ENCODE data around the gene TXNDC8. TPM values are rescaled to one million over a fixed set of nuclear protein-coding genes. Genes with fewer than 3 reads are reported as not detected.

Gene TXNDC8
- total RNA-seq, 1 donor, result not detected

DNA sequence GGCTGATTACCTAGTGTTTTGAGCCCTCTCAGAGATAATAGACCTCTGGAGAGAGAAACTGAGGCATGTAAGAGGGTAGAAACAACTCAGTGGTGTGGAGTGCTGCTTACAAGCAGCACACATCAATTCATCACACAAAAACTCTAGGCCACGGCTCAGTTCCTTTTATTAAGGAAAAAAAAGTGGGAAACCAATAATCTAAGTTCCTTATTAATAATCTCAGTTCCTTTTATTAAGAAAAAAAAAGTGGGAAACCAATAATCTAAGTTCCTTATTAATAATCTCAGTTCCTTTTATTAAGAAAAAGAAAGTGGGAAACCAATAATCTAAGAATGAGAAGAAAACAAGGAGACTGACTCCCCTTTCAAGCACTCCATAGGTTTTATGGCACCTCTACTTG is 28.0 kb downstream of the TXNDC8 start:
- Histone ChIP-seq H3K4me1 (ENCODE audit: insufficient read depth, low read length) (peaks cover 20% of the 10 kb centered on the region), H3K9me3 (ENCODE audit: low read depth, low read length) (no peaks in the 10 kb centered on the region), H3K4me3 (ENCODE audit: low read length) (no peak overlapping the region)

DNA sequence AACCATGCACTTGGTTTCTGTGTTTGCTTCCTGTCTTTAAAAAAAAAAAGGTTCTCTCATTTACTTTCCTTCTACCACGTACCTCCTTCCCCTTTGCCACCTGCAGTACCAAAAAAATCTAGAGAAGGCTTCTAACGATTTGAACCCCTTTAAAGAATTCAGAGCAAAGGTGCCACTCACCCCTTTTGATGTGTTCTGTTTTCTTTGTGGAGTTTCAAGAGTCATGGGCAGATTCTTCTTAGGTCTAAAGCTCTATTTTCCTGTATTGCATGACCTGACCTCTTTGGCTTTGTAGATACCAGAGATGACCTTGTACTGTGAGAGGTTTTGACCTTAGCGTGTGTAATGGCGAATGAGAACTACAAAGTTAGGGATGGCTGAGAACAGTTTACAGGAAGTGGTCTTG is 29.0 kb downstream of the TXNDC8 start:
- H3K27me3 ChIP-seq (ENCODE audit: insufficient read depth, low read length), result no peaks in the 10 kb centered on the region
- H3K9me3 ChIP-seq (ENCODE audit: low read depth, low read length), result no peaks in the 10 kb centered on the region
- peaks cover 20% of the 10 kb centered on the region for H3K4me1 ChIP-seq (ENCODE audit: insufficient read depth, low read length)
- H3K4me3 ChIP-seq (ENCODE audit: low read length), result no peak overlapping the region

More for the DNA sequence above, 28.0 kb downstream of the TXNDC8 start:
- H3K27me3 ChIP-seq (ENCODE audit: insufficient read depth, low read length), result no peaks in the 10 kb centered on the region

DNA sequence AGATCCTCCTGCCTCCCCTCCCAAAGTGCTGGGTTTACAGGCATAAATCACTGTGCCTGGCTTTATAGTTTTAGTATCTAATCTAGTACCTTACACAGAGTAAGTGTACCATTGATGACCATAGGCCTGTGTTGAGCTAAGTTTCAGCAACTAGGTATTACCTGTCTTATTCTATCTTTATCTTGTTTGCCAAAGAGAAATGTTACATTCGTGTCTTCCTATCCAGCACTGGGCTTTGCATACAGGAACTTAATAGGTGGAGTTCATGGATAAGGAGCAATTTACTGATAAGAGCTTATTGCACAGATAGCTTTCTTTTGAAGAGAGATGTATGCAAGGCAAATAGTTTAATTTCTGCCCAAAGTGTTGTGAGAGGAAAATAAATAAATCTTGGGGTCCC is 30.5 kb downstream of the TXNDC8 start:
- H3K4me3 ChIP-seq (ENCODE audit: low read length), result no peak overlapping the region
- peaks cover 33% of the 10 kb centered on the region for H3K4me1 ChIP-seq (ENCODE audit: insufficient read depth, low read length)
- no peaks in the 10 kb centered on the region for H3K27me3 ChIP-seq (ENCODE audit: insufficient read depth, low read length)
- no peaks in the 10 kb centered on the region for H3K9me3 ChIP-seq (ENCODE audit: low read depth, low read length)

GRCh38 chr9:110303133-110303532 is 34.5 kb downstream of the TXNDC8 start:
- no peak overlapping the region for H3K4me3 ChIP-seq (ENCODE audit: low read length)
- H3K4me1 ChIP-seq (ENCODE audit: insufficient read depth, low read length), result peaks cover 19% of the 10 kb centered on the region
- H3K27me3 ChIP-seq (ENCODE audit: insufficient read depth, low read length), result no peaks in the 10 kb centered on the region
- H3K9me3 ChIP-seq (ENCODE audit: low read depth, low read length), result no peaks in the 10 kb centered on the region

DNA sequence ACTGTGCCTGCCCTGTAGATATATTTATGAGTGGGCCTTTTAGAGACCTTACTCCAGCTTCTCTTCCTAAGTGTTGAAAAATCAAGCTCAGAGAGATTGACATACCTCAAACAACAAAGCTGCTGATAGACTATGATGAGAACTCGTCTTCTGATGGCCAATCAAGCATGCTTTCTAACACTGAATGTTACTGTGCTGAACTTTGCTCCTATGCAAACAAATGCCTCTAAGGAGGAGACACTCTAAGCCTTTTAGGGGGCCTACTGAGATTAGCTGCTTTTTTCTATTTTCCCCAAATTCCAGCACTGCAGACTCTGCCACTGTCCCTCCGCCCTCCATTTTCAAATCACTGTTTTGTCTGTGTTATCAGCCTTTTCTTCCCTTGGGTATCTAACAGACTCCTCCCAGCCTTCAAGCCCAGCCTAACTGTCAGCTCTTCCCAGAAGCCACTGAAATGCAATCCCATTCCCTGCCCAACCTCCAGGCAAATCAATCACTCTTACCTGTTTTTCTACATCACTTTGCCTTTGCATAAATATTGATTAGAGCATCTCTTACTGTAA is 39.5 kb downstream of the TXNDC8 start:
- Histone ChIP-seq H3K4me3 (ENCODE audit: low read length) (no peak overlapping the region), H3K4me1 (ENCODE audit: insufficient read depth, low read length) (peaks cover 10% of the 10 kb centered on the region), H3K27me3 (ENCODE audit: insufficient read depth, low read length) (no peaks in the 10 kb centered on the region), H3K9me3 (ENCODE audit: low read depth, low read length) (no peaks in the 10 kb centered on the region)

DNA sequence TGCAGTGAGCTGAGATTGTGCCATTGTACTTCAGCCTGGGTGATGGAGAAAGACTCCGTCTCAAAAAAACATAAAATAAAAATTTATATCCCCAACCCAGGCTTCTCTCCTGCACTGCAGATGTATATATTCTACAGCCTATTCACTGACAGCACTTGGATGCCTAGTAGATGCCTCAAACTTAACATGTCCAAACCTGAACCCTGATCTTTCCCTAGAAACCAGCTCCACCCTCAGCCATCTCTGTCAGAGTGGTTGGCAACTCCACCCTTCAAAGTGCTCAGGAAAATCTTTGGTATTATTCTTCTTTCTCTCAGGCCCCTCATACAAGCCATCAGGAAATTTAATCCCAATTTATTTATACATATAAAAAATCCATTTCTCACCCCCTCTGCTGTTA is 44.4 kb downstream of the TXNDC8 start:
- H3K27me3 ChIP-seq (ENCODE audit: insufficient read depth, low read length), result no peaks in the 10 kb centered on the region
- H3K4me3 ChIP-seq (ENCODE audit: low read length), result no peak overlapping the region
- H3K4me1 ChIP-seq (ENCODE audit: insufficient read depth, low read length), result no peaks in the 10 kb centered on the region
- H3K9me3 ChIP-seq (ENCODE audit: low read depth, low read length), result no peaks in the 10 kb centered on the region

- H3K27me3 ChIP-seq (ENCODE audit: insufficient read depth, low read length), result no peaks in the 10 kb centered on the region
- no peak overlapping the region for H3K4me3 ChIP-seq (ENCODE audit: low read length)
- no peaks in the 10 kb centered on the region for H3K9me3 ChIP-seq (ENCODE audit: low read depth, low read length)
- H3K4me1 ChIP-seq (ENCODE audit: insufficient read depth, low read length), result no peaks in the 10 kb centered on the region
These were observed 45.6 kb downstream of the TXNDC8 start for GRCh38 chr9:110291921-110292557.

- Histone ChIP-seq H3K4me1 (ENCODE audit: insufficient read depth, low read length) (no peaks in the 10 kb centered on the region), H3K27me3 (ENCODE audit: insufficient read depth, low read length) (no peaks in the 10 kb centered on the region), H3K9me3 (ENCODE audit: low read depth, low read length) (no peaks in the 10 kb centered on the region), H3K4me3 (ENCODE audit: low read length) (no peak overlapping the region)
These were observed 47.7 kb downstream of the TXNDC8 start for GRCh38 chr9:110290001-110290400.

DNA sequence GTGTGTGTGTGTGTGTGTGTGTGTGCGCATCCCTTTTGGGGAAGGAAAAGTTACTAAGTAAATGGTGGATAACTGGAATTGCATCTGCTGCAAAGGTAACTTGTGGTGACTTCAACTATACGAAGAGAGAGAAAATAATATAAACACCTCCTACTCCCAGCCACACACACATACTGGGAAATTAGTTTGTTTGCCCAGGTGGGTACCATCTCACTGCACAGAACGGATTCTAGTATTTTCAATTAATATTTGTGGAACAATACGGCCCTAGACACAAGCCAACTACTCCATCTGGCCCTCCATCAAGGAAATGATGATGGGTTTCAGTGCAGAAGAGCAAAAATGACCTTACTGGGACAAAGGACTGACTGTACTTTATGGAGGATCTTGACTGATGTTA is 49.2 kb downstream of the TXNDC8 start:
- Histone ChIP-seq H3K9me3 (ENCODE audit: low read depth, low read length) (no peaks in the 10 kb centered on the region), H3K27me3 (ENCODE audit: insufficient read depth, low read length) (no peaks in the 10 kb centered on the region), H3K4me3 (ENCODE audit: low read length) (no peak overlapping the region), H3K4me1 (ENCODE audit: insufficient read depth, low read length) (no peaks in the 10 kb centered on the region)

DNA sequence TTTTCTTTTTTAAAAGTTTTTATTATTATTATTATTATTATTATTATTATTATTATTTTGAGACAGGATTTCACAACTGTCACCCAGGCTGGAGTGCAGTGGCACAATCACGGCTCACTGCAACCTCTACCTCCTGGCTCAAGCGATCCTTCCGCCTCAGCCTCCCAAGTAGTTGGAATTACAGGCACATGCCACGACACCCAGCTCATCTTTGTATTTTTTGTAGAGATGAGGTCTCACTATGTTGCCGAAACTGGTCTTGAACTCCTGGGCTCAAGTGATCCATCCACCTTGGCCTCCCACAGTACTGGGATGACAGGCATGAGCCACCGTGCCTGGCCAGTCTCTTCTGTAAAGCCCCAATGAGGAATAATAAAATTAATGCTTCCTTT is 50.4 kb downstream of the TXNDC8 start:
- Histone ChIP-seq H3K4me3 (ENCODE audit: low read length) (no peak overlapping the region), H3K27me3 (ENCODE audit: insufficient read depth, low read length) (no peaks in the 10 kb centered on the region), H3K4me1 (ENCODE audit: insufficient read depth, low read length) (peaks cover 5% of the 10 kb centered on the region), H3K9me3 (ENCODE audit: low read depth, low read length) (no peaks in the 10 kb centered on the region)

- Histone ChIP-seq H3K27me3 (ENCODE audit: insufficient read depth, low read length) (no peaks in the 10 kb centered on the region), H3K9me3 (ENCODE audit: low read depth, low read length) (no peaks in the 10 kb centered on the region), H3K4me1 (ENCODE audit: insufficient read depth, low read length) (peaks cover 9% of the 10 kb centered on the region), H3K4me3 (ENCODE audit: low read length) (no peak overlapping the region)
These were observed 53.3 kb downstream of the TXNDC8 start for GRCh38 chr9:110284211-110284844.

GRCh38 chr9:110283751-110284150 is 53.9 kb downstream of the TXNDC8 start:
- Histone ChIP-seq H3K9me3 (ENCODE audit: low read depth, low read length) (no peaks in the 10 kb centered on the region), H3K27me3 (ENCODE audit: insufficient read depth, low read length) (no peaks in the 10 kb centered on the region), H3K4me1 (ENCODE audit: insufficient read depth, low read length) (peaks cover 9% of the 10 kb centered on the region), H3K4me3 (ENCODE audit: low read length) (no peak overlapping the region)

DNA sequence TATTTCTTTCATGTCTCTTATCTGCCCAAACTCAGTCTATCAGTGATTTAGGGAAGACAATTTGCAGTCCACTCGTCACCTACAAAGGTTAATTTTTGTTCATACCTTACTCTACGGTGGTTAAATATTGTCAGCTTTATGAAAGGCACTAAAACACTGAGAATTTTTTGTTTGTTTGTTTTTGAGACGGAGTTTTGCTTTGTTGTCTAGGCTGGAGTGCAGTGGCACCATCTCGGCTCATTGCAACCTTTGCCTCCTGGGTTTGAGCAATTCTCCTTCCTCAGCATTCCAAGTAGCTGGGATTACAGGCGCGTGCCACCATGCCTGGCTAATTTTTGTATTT is 55.0 kb downstream of the TXNDC8 start:
- Histone ChIP-seq H3K9me3 (ENCODE audit: low read depth, low read length) (no peaks in the 10 kb centered on the region), H3K4me3 (ENCODE audit: low read length) (no peak overlapping the region)

GRCh38 chr9:110282018-110282738 is 55.5 kb downstream of the TXNDC8 start:
- H3K9me3 ChIP-seq (ENCODE audit: low read depth, low read length), result no peaks in the 10 kb centered on the region
- H3K4me1 ChIP-seq (ENCODE audit: insufficient read depth, low read length), result peaks cover 9% of the 10 kb centered on the region
- H3K27me3 ChIP-seq (ENCODE audit: insufficient read depth, low read length), result no peaks in the 10 kb centered on the region
- no peak overlapping the region for H3K4me3 ChIP-seq (ENCODE audit: low read length)

More for the DNA sequence above, 55.0 kb downstream of the TXNDC8 start:
- H3K27me3 ChIP-seq (ENCODE audit: insufficient read depth, low read length), result no peaks in the 10 kb centered on the region
- H3K4me1 ChIP-seq (ENCODE audit: insufficient read depth, low read length), result peaks cover 9% of the 10 kb centered on the region

- no peaks in the 10 kb centered on the region for H3K27me3 ChIP-seq (ENCODE audit: insufficient read depth, low read length)
- H3K4me3 ChIP-seq (ENCODE audit: low read length), result no peak overlapping the region
These were observed 59.5 kb downstream of the TXNDC8 start for GRCh38 chr9:110278080-110278707.

More at GRCh38 chr9:110278080-110278707, 59.5 kb downstream of the TXNDC8 start:
- Histone ChIP-seq H3K4me1 (ENCODE audit: insufficient read depth, low read length) (peaks cover 9% of the 10 kb centered on the region), H3K9me3 (ENCODE audit: low read depth, low read length) (no peaks in the 10 kb centered on the region)
